Glutamatergic neuron (in vitro differentiated cells): ENCODE data around the gene HDAC11. TPM values are rescaled to one million over a fixed set of nuclear protein-coding genes. Genes with fewer than 3 reads are reported as not detected.
"Not testable (repeated sequence)": the region's sequence is repeated elsewhere in the genome, so short reads cannot be mapped to it uniquely, and the experiment has no call there.

Experiments
- DNase-seq: peaks from one replicate; pipeline ENCODE4 v3.0.0; 2022
- H3K27ac Mint-ChIP-seq: one replicate; pipeline ENCODE4 v1.8.0; 2020; ENCODE audit warnings: mild to moderate bottlenecking, mixed read lengths, inconsistent platforms; ENCODE audit not compliant: unreplicated experiment
- H3K27me3 Mint-ChIP-seq: one replicate; pipeline ENCODE4 v1.8.0; 2020; ENCODE audit warnings: mild to moderate bottlenecking, moderate library complexity, mixed read lengths, inconsistent platforms; ENCODE audit not compliant: unreplicated experiment
- H3K36me3 Mint-ChIP-seq: one replicate; pipeline ENCODE4 v1.8.0; 2020; ENCODE audit warnings: mild to moderate bottlenecking, mixed read lengths, inconsistent platforms; ENCODE audit not compliant: unreplicated experiment
- H3K4me1 Mint-ChIP-seq: one replicate; pipeline ENCODE4 v1.8.0; 2020; ENCODE audit warnings: mild to moderate bottlenecking, low read depth, mixed read lengths, inconsistent platforms; ENCODE audit not compliant: unreplicated experiment
- H3K4me3 Mint-ChIP-seq: one replicate; pipeline ENCODE4 v1.8.0; 2020; ENCODE audit warnings: mild to moderate bottlenecking, mixed read lengths, inconsistent platforms; ENCODE audit not compliant: unreplicated experiment
- H3K9me3 Mint-ChIP-seq: one replicate; pipeline ENCODE4 v1.8.0; 2020; ENCODE audit warnings: mild to moderate bottlenecking, moderate library complexity, mixed read lengths, inconsistent platforms; ENCODE audit not compliant: unreplicated experiment
- CTCF ChIP-seq: fragments of 200-600 bp; sonication (generic); IDR thresholded peaks from one replicate; pipeline ENCODE4 v1.5.0; 2021; ENCODE audit not compliant: partially characterized antibody, unreplicated experiment
- total RNA-seq: library from RNA; stranded (reverse); fragmentation: NEBNext Ultra II Directional; extraction: Animal tissue kit (Norgen Biotek cat#: 25700); gene quantifications from one replicate; pipeline ENCODE4 v1.2.1, GENCODE V29; 2021; ENCODE audit not compliant: unreplicated experiment

Gene HDAC11
- total RNA-seq, 1 donor from 2014 or later: 19.8 TPM

GRCh38 chr3:13440204-13440817, 39.8 kb upstream of the HDAC11 start:
- TF ChIP-seq CTCF: no peak

GRCh38 chr3:13442882-13443281, 37.2 kb upstream of the HDAC11 start:
- H3K27ac Mint-ChIP-seq, H3K36me3 Mint-ChIP-seq, H3K4me3 Mint-ChIP-seq, H3K9me3 Mint-ChIP-seq, H3K27me3 Mint-ChIP-seq, H3K4me1 Mint-ChIP-seq, DNase-seq: not testable (repeated sequence)

More at GRCh38 chr3:13440204-13440817, 39.8 kb upstream of the HDAC11 start:
- H3K4me1 Mint-ChIP-seq: no peaks in the 10 kb centered on the region
- H3K27ac Mint-ChIP-seq: no peak overlapping the region
- H3K27me3 Mint-ChIP-seq: peaks cover 4% of the 10 kb centered on the region
- H3K4me3 Mint-ChIP-seq: no peak overlapping the region
- no peak for DNase-seq
- H3K9me3 Mint-ChIP-seq: no peaks in the 10 kb centered on the region
- H3K36me3 Mint-ChIP-seq: no peaks in the 10 kb centered on the region

GRCh38 chr3:13451301-13451673, 28.8 kb upstream of the HDAC11 start:
- H3K9me3 Mint-ChIP-seq: peaks cover 2% of the 10 kb centered on the region
- peak overlapping the region; percentile 82 for H3K27ac Mint-ChIP-seq
- TF ChIP-seq CTCF: no peak
- no peak for DNase-seq
- H3K4me3 Mint-ChIP-seq: peak overlapping the region; percentile 92
- no peaks in the 10 kb centered on the region for H3K4me1 Mint-ChIP-seq
- no peaks in the 10 kb centered on the region for H3K36me3 Mint-ChIP-seq
- H3K27me3 Mint-ChIP-seq: no peaks in the 10 kb centered on the region

- Mint-ChIP-seq H3K4me1 (no peaks in the 10 kb centered on the region), H3K4me3 (peak overlapping the region; percentile 92)
- DNase-seq: no peak
These were observed 27.4 kb upstream of the HDAC11 start for GRCh38 chr3:13452490-13453335.

GRCh38 chr3:13455644-13456043, 24.5 kb upstream of the HDAC11 start:
- no peak overlapping the region for H3K4me3 Mint-ChIP-seq
- TF ChIP-seq CTCF: no peak
- no peak overlapping the region for H3K27ac Mint-ChIP-seq
- no peaks in the 10 kb centered on the region for H3K27me3 Mint-ChIP-seq
- no peaks in the 10 kb centered on the region for H3K36me3 Mint-ChIP-seq
- peaks cover 2% of the 10 kb centered on the region for H3K9me3 Mint-ChIP-seq
- DNase-seq: no peak
- H3K4me1 Mint-ChIP-seq: peaks cover 6% of the 10 kb centered on the region

More at GRCh38 chr3:13452490-13453335, 27.4 kb upstream of the HDAC11 start:
- H3K36me3 Mint-ChIP-seq: no peaks in the 10 kb centered on the region
- no peaks in the 10 kb centered on the region for H3K27me3 Mint-ChIP-seq
- H3K9me3 Mint-ChIP-seq: peaks cover 2% of the 10 kb centered on the region
- H3K27ac Mint-ChIP-seq: no peak overlapping the region
- peak; percentile 61 for TF ChIP-seq CTCF
